Measurements from ENCODE around the gene UBR4.

The UBR4 gene

GRCh38 chr1:19091196-19091953 lies 118.7 kb downstream of the UBR4 start:
- TF ChIP-seq, protein P1, sequence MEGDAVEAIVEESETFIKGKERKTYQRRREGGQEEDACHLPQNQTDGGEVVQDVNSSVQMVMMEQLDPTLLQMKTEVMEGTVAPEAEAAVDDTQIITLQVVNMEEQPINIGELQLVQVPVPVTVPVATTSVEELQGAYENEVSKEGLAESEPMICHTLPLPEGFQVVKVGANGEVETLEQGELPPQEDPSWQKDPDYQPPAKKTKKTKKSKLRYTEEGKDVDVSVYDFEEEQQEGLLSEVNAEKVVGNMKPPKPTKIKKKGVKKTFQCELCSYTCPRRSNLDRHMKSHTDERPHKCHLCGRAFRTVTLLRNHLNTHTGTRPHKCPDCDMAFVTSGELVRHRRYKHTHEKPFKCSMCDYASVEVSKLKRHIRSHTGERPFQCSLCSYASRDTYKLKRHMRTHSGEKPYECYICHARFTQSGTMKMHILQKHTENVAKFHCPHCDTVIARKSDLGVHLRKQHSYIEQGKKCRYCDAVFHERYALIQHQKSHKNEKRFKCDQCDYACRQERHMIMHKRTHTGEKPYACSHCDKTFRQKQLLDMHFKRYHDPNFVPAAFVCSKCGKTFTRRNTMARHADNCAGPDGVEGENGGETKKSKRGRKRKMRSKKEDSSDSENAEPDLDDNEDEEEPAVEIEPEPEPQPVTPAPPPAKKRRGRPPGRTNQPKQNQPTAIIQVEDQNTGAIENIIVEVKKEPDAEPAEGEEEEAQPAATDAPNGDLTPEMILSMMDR (IDR thresholded peaks at IDR 0.05; ENCODE audit: low read depth, low read length, missing control alignments) = no peak
- H3K4me3 ChIP-seq (replicated peaks; ENCODE audit: low read depth, low read length) = no peak overlapping the region
- no peak for DNase-seq (ENCODE audit: extremely low read depth, low read depth)

GRCh38 chr1:19089524-19089923 lies 120.5 kb downstream of the UBR4 start:
- TF ChIP-seq, protein P1 (IDR thresholded peaks at IDR 0.05; ENCODE audit: low read depth, low read length, missing control alignments) = no peak
- no peak overlapping the region for H3K4me3 ChIP-seq (replicated peaks; ENCODE audit: low read depth, low read length)
- no peak for DNase-seq (ENCODE audit: extremely low read depth, low read depth)

DNA sequence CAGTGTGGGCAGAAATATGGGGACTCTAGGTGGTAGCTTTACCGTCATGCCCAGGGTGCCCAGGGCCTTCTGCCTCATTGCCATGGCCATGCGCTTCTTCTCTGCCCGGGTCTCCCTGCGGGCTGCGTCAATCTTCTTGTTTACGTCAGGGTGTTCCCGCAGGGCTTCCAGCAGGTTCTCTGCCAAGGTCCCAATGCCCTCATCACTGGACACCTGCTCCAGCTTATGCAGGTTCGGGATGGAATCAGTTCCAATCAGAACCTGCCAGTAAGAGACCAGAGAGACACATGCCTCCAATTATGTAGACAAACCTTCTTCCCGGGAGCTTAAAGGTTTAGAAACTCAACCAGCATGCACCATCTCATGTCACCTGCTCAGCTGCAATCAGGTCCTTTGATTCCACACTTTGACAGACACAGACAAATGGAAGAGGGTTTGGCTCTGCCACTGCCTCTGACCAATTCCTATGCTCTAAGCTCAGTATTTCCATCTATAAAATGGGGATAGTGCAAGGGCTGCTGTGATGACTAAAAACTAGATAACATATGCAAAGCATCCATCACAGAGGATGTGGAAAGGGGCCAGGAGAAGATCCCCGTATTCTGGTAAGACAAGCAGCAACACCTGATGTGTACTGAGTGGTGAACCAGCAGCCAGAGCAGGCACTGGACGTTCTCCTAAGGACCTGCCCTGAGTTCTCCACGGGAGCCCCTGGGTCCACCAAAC lies 121.2 kb downstream of the UBR4 start:
- H3K4me3 ChIP-seq (replicated peaks; ENCODE audit: low read depth, low read length) = no peak overlapping the region
- TF ChIP-seq, protein P1 (IDR thresholded peaks at IDR 0.05; ENCODE audit: low read depth, low read length, missing control alignments) = no peak
- DNase-seq (ENCODE audit: extremely low read depth, low read depth) = no peak

GRCh38 chr1:19087737-19088594 lies 122.1 kb downstream of the UBR4 start:
- H3K4me3 ChIP-seq (replicated peaks; ENCODE audit: low read depth, low read length) = no peak overlapping the region
- TF ChIP-seq, protein P1 (IDR thresholded peaks at IDR 0.05; ENCODE audit: low read depth, low read length, missing control alignments) = no peak
- no peak for DNase-seq (ENCODE audit: extremely low read depth, low read depth)

DNA sequence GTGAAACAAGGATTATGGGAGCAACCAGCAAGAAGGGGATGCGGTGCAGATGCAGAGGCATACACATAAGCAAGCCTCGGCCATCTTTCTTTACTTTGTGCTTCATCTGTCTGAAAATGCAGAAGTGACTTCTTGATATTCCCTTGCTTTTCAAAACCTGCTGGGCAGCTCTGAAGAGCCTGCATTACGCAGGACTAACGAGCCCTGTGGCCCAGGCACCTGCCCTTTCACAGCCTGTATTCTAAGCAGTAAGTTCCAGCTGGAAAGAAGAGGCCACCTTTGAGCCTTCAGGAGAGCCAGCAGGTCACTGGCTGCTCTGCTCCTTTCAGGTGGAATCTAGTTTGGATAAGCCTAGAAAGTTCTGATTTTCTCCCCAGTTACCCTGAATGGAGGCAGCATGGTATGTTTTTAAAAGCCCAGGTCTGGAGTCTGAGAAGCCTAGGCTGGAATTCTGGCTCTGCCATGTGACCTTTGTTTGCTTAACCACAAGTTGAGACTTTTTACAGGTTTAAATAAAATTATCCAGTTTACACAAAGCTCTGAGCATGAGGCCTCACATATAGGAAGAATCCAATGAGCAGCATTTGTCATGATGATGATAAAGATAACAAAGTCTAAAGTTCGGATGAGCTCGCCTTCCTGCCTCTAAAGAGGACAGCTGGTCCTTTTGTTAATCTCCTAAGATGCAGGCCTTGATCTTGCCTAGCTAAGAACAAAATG lies 122.9 kb downstream of the UBR4 start:
- DNase-seq (ENCODE audit: extremely low read depth, low read depth) = no peak

More for the DNA sequence above, 122.9 kb downstream of the UBR4 start:
- TF ChIP-seq, protein P1 (IDR thresholded peaks at IDR 0.05; ENCODE audit: low read depth, low read length, missing control alignments) = no peak
- H3K4me3 ChIP-seq (replicated peaks; ENCODE audit: low read depth, low read length) = no peak overlapping the region
